Measurements from ENCODE around the gene KLRC4. TPM values are rescaled to one million over a fixed set of nuclear protein-coding genes. Genes with fewer than 3 reads are reported as not detected.
"Not testable (repeated sequence)": the region's sequence is repeated elsewhere in the genome, so short reads cannot be mapped to it uniquely, and the experiment has no call there.

Gene KLRC4
- total RNA-seq, 2 experiments from 2014 or later = 9.3 to 9.9 TPM

- no peak overlapping the region for H3K27ac ChIP-seq (ENCODE audit: low read depth, low read length, poor library complexity, severe bottlenecking)
- TF ChIP-seq CTCF (conservative IDR thresholded peaks at IDR 0.05; ENCODE audit: low read length) = no peak
- no peak for TF ChIP-seq EZH2phosphoT487 (IDR thresholded peaks at IDR 0.05; ENCODE audit: borderline replicate concordance, low read depth, low read length)
- no peak overlapping the region for H2AFZ ChIP-seq (ENCODE audit: low read length)
- H3K4me3 ChIP-seq (ENCODE audit: low read depth, low read length, poor library complexity, severe bottlenecking) = no peak overlapping the region
- H3K9me3 ChIP-seq (ENCODE audit: low read length) = peaks cover 29% of the 10 kb centered on the region
- peaks cover 60% of the 10 kb centered on the region for H3K36me3 ChIP-seq (ENCODE audit: insufficient read depth, low read length)
- CTCF ChIA-PET (ENCODE audit: unreplicated experiment) = no interaction called here
- POLR2A ChIA-PET = interaction anchor here (0.7 kb wide), 1 partner anchor 25 kb away, joined by 3 read pairs; no protein-coding TSS in a partner anchor
- intact Hi-C loops (cut with micrococcal nuclease; ENCODE audit: unreplicated experiment) = no loop called here
- H3K79me2 ChIP-seq (ENCODE audit: insufficient read depth, low read depth, low read length) = no peaks in the 10 kb centered on the region
- BruUV-seq (replicated peaks) = no TSS peak
- no peaks in the 10 kb centered on the region for H4K20me1 ChIP-seq (ENCODE audit: insufficient read depth, low read length)
- H3K9me2 ChIP-seq (ENCODE audit: insufficient read depth, low read length) = no peaks in the 10 kb centered on the region
- H3K4me2 ChIP-seq (ENCODE audit: low read length) = no peak overlapping the region
- H3K4me1 ChIP-seq (ENCODE audit: insufficient read depth, low read length, poor library complexity, severe bottlenecking) = peaks cover 45% of the 10 kb centered on the region
- no peak for DNase-seq (ENCODE audit: low spot score)
Observed at GRCh38 chr12:10369557-10370415, 39.8 kb downstream of the KLRC4 start.

GRCh38 chr12:10368206-10369171 is 41.1 kb downstream of the KLRC4 start:
- H3K9me2 ChIP-seq (ENCODE audit: insufficient read depth, low read length) = no peaks in the 10 kb centered on the region
- TF ChIP-seq CTCF (conservative IDR thresholded peaks at IDR 0.05; ENCODE audit: low read length) = no peak
- no peak for TF ChIP-seq EZH2phosphoT487 (IDR thresholded peaks at IDR 0.05; ENCODE audit: borderline replicate concordance, low read depth, low read length)
- POLR2A ChIA-PET = interaction anchor here (1.4 kb wide), 1 partner anchor 22 kb away, joined by 4 read pairs; no protein-coding TSS in a partner anchor
- H3K4me2 ChIP-seq (ENCODE audit: low read length) = no peak overlapping the region
- peaks cover 56% of the 10 kb centered on the region for H3K36me3 ChIP-seq (ENCODE audit: insufficient read depth, low read length)
- peaks cover 41% of the 10 kb centered on the region for H3K4me1 ChIP-seq (ENCODE audit: insufficient read depth, low read length, poor library complexity, severe bottlenecking)
- intact Hi-C loops (cut with micrococcal nuclease; ENCODE audit: unreplicated experiment) = no loop called here
- H3K4me3 ChIP-seq (ENCODE audit: low read depth, low read length, poor library complexity, severe bottlenecking) = no peak overlapping the region
- CTCF ChIA-PET (ENCODE audit: unreplicated experiment) = no interaction called here
- H3K9me3 ChIP-seq (ENCODE audit: low read length) = peaks cover 29% of the 10 kb centered on the region
- no peaks in the 10 kb centered on the region for H3K79me2 ChIP-seq (ENCODE audit: insufficient read depth, low read depth, low read length)
- no peak overlapping the region for H3K27ac ChIP-seq (ENCODE audit: low read depth, low read length, poor library complexity, severe bottlenecking)
- H2AFZ ChIP-seq (ENCODE audit: low read length) = no peak overlapping the region
- BruUV-seq (replicated peaks) = no TSS peak
- no peaks in the 10 kb centered on the region for H4K20me1 ChIP-seq (ENCODE audit: insufficient read depth, low read length)
- DNase-seq (ENCODE audit: low spot score) = no peak

- BruUV-seq (replicated peaks); H3K4me3 ChIP-seq (ENCODE audit: low read depth, low read length, poor library complexity, severe bottlenecking); H3K4me2 ChIP-seq (ENCODE audit: low read length); H3K27ac ChIP-seq (ENCODE audit: low read depth, low read length, poor library complexity, severe bottlenecking); H3K9me2 ChIP-seq (ENCODE audit: insufficient read depth, low read length); H2AFZ ChIP-seq (ENCODE audit: low read length); DNase-seq (ENCODE audit: low spot score); H4K20me1 ChIP-seq (ENCODE audit: insufficient read depth, low read length); H3K79me2 ChIP-seq (ENCODE audit: insufficient read depth, low read depth, low read length): not testable (repeated sequence)
- H3K4me1 ChIP-seq (ENCODE audit: insufficient read depth, low read length, poor library complexity, severe bottlenecking) = peaks cover 41% of the 10 kb centered on the region
- CTCF ChIA-PET (ENCODE audit: unreplicated experiment) = interaction anchor here (1.1 kb wide), 1 partner anchor 196 kb away, joined by 3 read pairs; no protein-coding TSS in a partner anchor
- H3K36me3 ChIP-seq (ENCODE audit: insufficient read depth, low read length) = peaks cover 52% of the 10 kb centered on the region
- POLR2A ChIA-PET = interaction anchor here (1.0 to 5.0 kb wide), 4 partner anchors 19 to 193 kb away, joined by 3 to 41 read pairs (median 7); no protein-coding TSS in a partner anchor
- peaks cover 29% of the 10 kb centered on the region for H3K9me3 ChIP-seq (ENCODE audit: low read length)
- intact Hi-C loops (cut with micrococcal nuclease; ENCODE audit: unreplicated experiment) = loop anchor here (1.0 to 2.0 kb wide), 3 partner anchors 41 to 195 kb away; partner anchors contain the start of gene KLRC4
Observed at GRCh38 chr12:10367714-10368113, 41.8 kb downstream of the KLRC4 start.
